ENCODE measurements around the gene HNF1A. TPM values are rescaled to one million over a fixed set of nuclear protein-coding genes. Genes with fewer than 3 reads are reported as not detected.
A peak's percentile ranks its signal among the peaks of the same experiment; 100 is the strongest.

HNF1A gene
- total RNA-seq, 4 donors from 2014 or later: 0.27 to 0.47 TPM; not detected in 2

DNA sequence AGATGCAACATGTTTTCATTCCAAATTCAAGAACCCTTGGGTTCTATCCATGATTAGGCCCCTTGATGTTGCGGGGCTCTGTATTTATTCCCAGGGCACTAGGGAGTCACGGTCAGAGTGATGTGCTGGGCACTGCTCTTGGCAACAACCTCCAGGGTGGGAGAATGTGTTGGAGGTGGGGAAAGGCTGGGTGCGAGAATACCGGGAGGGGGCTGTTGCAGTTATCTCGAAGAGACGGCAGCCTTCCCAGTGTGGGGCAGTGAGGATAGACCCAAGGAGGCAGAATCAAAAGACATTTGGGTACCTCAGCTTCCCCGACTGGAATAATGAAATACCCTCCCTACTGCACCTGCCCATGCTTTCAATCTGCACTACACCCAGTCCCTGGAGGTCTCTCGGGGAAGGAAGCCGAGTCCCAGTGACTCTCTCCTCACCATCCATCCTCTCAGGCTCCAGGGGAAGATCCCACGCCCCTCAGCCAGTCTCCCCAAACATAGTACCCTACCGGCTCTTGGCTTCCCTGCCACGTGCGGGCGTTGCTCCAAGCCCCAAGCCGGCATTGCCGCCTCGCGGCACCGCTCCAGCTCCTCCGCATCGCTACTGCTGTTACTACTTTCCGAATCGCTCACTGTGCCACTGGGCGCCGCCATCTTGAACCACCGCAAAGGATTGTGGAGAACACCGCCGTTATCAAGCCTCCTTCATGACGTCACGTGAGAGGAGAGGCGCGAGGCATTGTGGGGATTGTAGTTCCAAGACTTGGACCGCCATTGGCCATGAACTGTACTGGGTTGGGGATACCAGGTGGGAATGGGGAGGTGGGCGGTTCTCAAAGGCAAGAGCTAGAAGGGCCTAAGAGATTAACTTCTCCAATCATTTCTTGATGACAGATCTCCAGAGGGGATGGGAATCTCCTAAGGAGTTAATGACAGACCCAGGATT, 37.8 kb downstream of the HNF1A start, which contains the start of gene C12orf43:
C12orf43 (minus strand) TSS at position 663 of the 942 bp plus-strand sequence; CDS start at position 650, 13 bp downstream.
- no peaks in the 10 kb centered on the region for H3K9me3 ChIP-seq
- peak within 1 kb of the TSS in 3 of 4 donors; percentile 83 to 85 (median 83) for H3K27ac ChIP-seq
- H3K36me3 ChIP-seq: peaks cover 0 to 25% of the 10 kb centered on the region in 2 donors
- peak within 1 kb of the TSS; percentile 72 to 81 for H3K4me3 ChIP-seq
- peak; percentile 99 for ATAC-seq
- TF ChIP-seq POLR2AphosphoS5 (IDR thresholded peaks at IDR 0.05): peak; percentile 21
- TF ChIP-seq, protein P1, sequence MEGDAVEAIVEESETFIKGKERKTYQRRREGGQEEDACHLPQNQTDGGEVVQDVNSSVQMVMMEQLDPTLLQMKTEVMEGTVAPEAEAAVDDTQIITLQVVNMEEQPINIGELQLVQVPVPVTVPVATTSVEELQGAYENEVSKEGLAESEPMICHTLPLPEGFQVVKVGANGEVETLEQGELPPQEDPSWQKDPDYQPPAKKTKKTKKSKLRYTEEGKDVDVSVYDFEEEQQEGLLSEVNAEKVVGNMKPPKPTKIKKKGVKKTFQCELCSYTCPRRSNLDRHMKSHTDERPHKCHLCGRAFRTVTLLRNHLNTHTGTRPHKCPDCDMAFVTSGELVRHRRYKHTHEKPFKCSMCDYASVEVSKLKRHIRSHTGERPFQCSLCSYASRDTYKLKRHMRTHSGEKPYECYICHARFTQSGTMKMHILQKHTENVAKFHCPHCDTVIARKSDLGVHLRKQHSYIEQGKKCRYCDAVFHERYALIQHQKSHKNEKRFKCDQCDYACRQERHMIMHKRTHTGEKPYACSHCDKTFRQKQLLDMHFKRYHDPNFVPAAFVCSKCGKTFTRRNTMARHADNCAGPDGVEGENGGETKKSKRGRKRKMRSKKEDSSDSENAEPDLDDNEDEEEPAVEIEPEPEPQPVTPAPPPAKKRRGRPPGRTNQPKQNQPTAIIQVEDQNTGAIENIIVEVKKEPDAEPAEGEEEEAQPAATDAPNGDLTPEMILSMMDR (IDR thresholded peaks at IDR 0.05): peak in 1 of 4 experiments; percentile 22
- peak; percentile 16 to 26 for TF ChIP-seq POLR2A (IDR thresholded peaks at IDR 0.05)
- no peak for TF ChIP-seq EP300 (IDR thresholded peaks at IDR 0.05)
- H3K4me1 ChIP-seq: peaks cover 5 to 13% (median 6%) of the 10 kb centered on the region in 3 donors
- 1% methylated on average over 18 to 31 of the region's 34 CpGs for WGBS, 2 donors (ENCODE audit: low coverage in 1 of 2)
- H3K27me3 ChIP-seq: no peaks in the 10 kb centered on the region

DNA sequence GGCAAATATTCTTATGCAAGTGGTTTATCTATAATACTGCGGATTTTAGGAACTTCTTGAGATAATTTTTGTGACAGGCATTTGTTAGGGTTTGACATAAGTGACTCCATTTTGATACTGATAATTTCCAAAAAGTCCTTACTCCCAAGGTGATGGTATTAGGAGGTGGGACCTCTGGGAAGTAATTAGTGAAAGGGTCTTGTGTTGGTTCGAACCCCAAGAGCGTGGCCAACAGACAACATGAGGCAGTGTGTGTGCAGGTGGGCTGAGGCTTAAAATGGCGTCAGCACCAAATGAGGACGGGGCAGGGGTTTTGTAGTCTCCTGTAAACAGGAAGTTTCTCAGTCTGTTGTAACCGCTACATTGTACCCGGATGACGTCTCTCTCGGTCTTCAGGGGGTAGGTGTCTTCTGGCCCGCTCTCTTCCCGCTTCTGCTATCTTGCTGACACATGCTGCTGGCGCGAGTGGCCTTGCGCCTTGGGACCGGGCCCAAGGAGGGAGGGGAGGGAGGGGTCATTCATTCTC, 39.7 kb downstream of the HNF1A start:
- Histone ChIP-seq H3K27me3 (no peaks in the 10 kb centered on the region), H3K27ac (no peak overlapping the region), H3K9me3 (no peaks in the 10 kb centered on the region), H3K4me1 (peaks cover 5 to 13% (median 6%) of the 10 kb centered on the region in 3 donors), H3K36me3 (peaks cover 0 to 8% of the 10 kb centered on the region in 2 donors), H3K4me3 (no peak overlapping the region)
- 79 to 95% methylated on average over 2 to 10 of the region's 15 CpGs for WGBS, 2 donors (ENCODE audit: low coverage in 1 of 2)
- no peak for ATAC-seq
- no peak for TF ChIP-seq POLR2AphosphoS5 (IDR thresholded peaks at IDR 0.05)
- TF ChIP-seq, protein P1 (IDR thresholded peaks at IDR 0.05): no peak
- TF ChIP-seq POLR2A (IDR thresholded peaks at IDR 0.05): no peak
- TF ChIP-seq EP300 (IDR thresholded peaks at IDR 0.05): no peak

DNA sequence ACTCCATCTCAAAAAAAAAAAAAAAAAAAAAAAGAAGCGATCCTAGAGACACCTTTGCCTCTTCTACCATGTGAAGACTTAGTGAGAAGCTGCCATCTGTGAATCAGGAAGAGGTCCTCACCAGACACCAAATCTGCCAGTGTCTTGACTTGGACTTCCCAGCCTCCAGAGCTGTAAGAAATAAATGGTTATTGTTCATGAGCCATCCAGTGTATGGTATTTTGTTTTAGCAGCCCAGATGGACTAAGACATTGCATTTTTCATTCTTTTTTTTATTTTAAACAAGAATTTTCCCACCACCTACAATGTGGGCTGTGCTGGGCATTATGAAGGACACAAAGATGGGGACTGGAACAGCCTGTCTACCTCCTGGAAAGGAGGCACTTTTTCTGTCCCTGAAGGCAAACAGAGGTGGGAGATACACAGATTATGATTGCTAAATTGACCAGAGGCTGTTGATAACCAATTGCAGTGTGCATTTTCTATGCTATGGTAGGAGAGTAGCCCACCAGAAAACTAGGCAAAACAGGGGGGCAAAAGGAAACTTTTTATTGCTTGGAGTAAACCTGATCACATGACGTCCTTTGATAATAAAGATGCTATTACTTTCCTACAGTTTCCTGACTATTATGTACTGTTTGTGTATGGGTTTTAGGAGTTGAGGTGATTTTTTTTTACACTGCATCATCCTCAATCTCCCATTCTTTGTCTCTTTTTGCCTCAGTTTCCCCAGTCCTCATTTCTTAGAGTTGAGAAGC, 40.7 kb downstream of the HNF1A start:
- ATAC-seq: no peak
- Histone ChIP-seq H3K27ac (no peak overlapping the region), H3K36me3 (no peaks in the 10 kb centered on the region), H3K27me3 (no peaks in the 10 kb centered on the region), H3K4me3 (no peak overlapping the region), H3K9me3 (no peaks in the 10 kb centered on the region), H3K4me1 (peaks cover 5 to 13% (median 6%) of the 10 kb centered on the region in 3 donors)
- 78 to 88% methylated on average over 1 to 2 of the region's 2 CpGs for WGBS, 2 donors (ENCODE audit: low coverage in 1 of 2)
- TF ChIP-seq EP300 (IDR thresholded peaks at IDR 0.05) (no peak), POLR2A (IDR thresholded peaks at IDR 0.05) (no peak), POLR2AphosphoS5 (IDR thresholded peaks at IDR 0.05) (no peak)
- TF ChIP-seq, protein P1 (IDR thresholded peaks at IDR 0.05): no peak

DNA sequence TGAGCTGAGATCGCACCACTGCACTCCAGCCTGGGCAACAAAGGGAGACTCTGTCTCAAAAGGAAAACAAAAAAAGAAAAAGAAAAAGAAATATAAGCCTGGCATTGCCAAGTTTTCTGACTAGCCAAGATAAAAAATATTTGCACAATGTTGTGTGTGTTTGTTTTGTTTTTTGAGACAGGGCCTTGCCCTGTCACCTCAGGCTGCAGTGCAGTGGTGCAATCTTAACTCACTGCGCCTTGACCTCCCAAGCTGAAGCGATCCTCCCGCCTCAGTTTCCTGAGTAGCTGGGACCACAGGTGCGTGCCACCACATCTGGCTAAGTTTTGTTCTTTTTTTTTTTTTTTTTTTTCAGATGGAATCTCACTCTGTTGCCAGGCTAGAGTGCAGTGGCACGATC, 43.4 kb downstream of the HNF1A start:
- 89 to 90% methylated on average over 3 to 4 of the region's 6 CpGs for WGBS, 2 donors (ENCODE audit: low coverage in 1 of 2)
- Histone ChIP-seq H3K27me3 (no peaks in the 10 kb centered on the region), H3K36me3 (no peaks in the 10 kb centered on the region), H3K9me3 (no peaks in the 10 kb centered on the region), H3K4me3 (no peak overlapping the region), H3K4me1 (no peaks in the 10 kb centered on the region), H3K27ac (no peak overlapping the region)
- ATAC-seq: no peak
- TF ChIP-seq, protein P1 (IDR thresholded peaks at IDR 0.05): no peak
- TF ChIP-seq POLR2AphosphoS5 (IDR thresholded peaks at IDR 0.05): no peak
- no peak for TF ChIP-seq EP300 (IDR thresholded peaks at IDR 0.05)

Data from gastroesophageal sphincter (tissue), 4 donors.